ENCODE measurements around the gene MICOS13.
"Not testable (repeated sequence)": the region's sequence is repeated elsewhere in the genome, so short reads cannot be mapped to it uniquely, and the experiment has no call there.

Gene MICOS13

GRCh38 chr19:5690955-5691821 is 10.9 kb upstream of the MICOS13 start:
- no peak for TF ChIP-seq CTCF (IDR thresholded peaks at IDR 0.05; ENCODE audit: borderline replicate concordance, control extremely low read depth, extremely low read depth, insufficient read depth, missing control alignments)
- in situ Hi-C loops (cut with MboI; ENCODE audit: low sequenced_read_pairs, unreplicated experiment), result no loop called here
- DNase-seq (ENCODE audit: low spot score), result no peak

GRCh38 chr19:5690125-5690954 is 10.0 kb upstream of the MICOS13 start, which contains the start of gene RPL36:
RPL36 (plus strand) TSS chr19:5690295; CDS start chr19:5690508, 213 bp downstream.
- in situ Hi-C loops (cut with MboI; ENCODE audit: low sequenced_read_pairs, unreplicated experiment), result no loop called here

GRCh38 chr19:5688262-5688881 is 8.1 kb upstream of the MICOS13 start:
- in situ Hi-C loops (cut with MboI; ENCODE audit: low sequenced_read_pairs, unreplicated experiment); DNase-seq (ENCODE audit: low spot score): not testable (repeated sequence)

More at GRCh38 chr19:5690125-5690954, 10.0 kb upstream of the MICOS13 start, which contains the start of gene RPL36:
- peak; percentile 96 for DNase-seq (ENCODE audit: low spot score)
- TF ChIP-seq CTCF (IDR thresholded peaks at IDR 0.05; ENCODE audit: borderline replicate concordance, control extremely low read depth, extremely low read depth, insufficient read depth, missing control alignments), result peak; percentile 99

- no peak for TF ChIP-seq CTCF (IDR thresholded peaks at IDR 0.05; ENCODE audit: borderline replicate concordance, control extremely low read depth, extremely low read depth, insufficient read depth, missing control alignments)
- in situ Hi-C loops (cut with MboI; ENCODE audit: low sequenced_read_pairs, unreplicated experiment), result no loop called here
- DNase-seq (ENCODE audit: low spot score), result no peak
Measured at GRCh38 chr19:5687360-5688198, 7.3 kb upstream of the MICOS13 start.

GRCh38 chr19:5686647-5687359 is 6.5 kb upstream of the MICOS13 start:
- in situ Hi-C loops (cut with MboI; ENCODE audit: low sequenced_read_pairs, unreplicated experiment), result no loop called here
- peak; percentile 92 for TF ChIP-seq CTCF (IDR thresholded peaks at IDR 0.05; ENCODE audit: borderline replicate concordance, control extremely low read depth, extremely low read depth, insufficient read depth, missing control alignments)
- DNase-seq (ENCODE audit: low spot score), result peak; percentile 99

DNA sequence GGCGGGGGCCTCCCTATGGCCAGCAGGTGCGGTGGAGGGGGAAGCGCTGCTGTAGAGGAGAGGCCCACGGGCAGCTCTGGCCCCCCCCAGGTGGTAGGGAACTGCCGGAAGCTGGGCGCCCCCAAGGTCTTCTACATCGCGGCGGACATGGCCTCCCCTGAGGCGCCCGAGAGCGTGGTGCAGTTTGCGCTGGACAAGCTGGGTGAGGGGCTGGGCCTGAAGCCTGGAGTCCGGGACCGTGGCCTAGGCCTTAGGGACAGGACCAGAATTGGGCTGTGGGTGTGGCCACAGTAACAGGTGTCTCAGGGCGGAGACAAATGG is 6.0 kb upstream of the MICOS13 start:
- DNase-seq (ENCODE audit: low spot score), result no peak
- in situ Hi-C loops (cut with MboI; ENCODE audit: low sequenced_read_pairs, unreplicated experiment), result no loop called here
- TF ChIP-seq CTCF (IDR thresholded peaks at IDR 0.05; ENCODE audit: borderline replicate concordance, control extremely low read depth, extremely low read depth, insufficient read depth, missing control alignments), result no peak
